GM10266 (cell line): ENCODE data around the gene CFAP61.
"Not testable (repeated sequence)": the region's sequence is repeated elsewhere in the genome, so short reads cannot be mapped to it uniquely, and the experiment has no call there.

Experiments
- DNase-seq: peaks from one replicate; pipeline ENCODE4 v3.0.0; 2012; ENCODE audit errors: extremely low spot score
- CTCF ChIP-seq: IDR thresholded peaks from 2 replicates; pipeline ENCODE4 v1.5.1; 2012; ENCODE audit warnings: mild to moderate bottlenecking, low read depth; ENCODE audit not compliant: control insufficient read depth, insufficient read depth; ENCODE audit errors: missing control alignments

CFAP61 gene

GRCh38 chr20:20338133-20338730 is 285.9 kb downstream of the CFAP61 start:
- TF ChIP-seq CTCF, result no peak
- no peak for DNase-seq

- TF ChIP-seq CTCF, result no peak
These were observed 288.1 kb downstream of the CFAP61 start for GRCh38 chr20:20340443-20340842.

GRCh38 chr20:20341371-20341770 is 289.0 kb downstream of the CFAP61 start:
- no peak for DNase-seq
- no peak for TF ChIP-seq CTCF

More at GRCh38 chr20:20340443-20340842, 288.1 kb downstream of the CFAP61 start:
- DNase-seq, result no peak

GRCh38 chr20:20342066-20342465 is 289.7 kb downstream of the CFAP61 start:
- no peak for TF ChIP-seq CTCF
- no peak for DNase-seq

GRCh38 chr20:20343932-20344331 is 291.6 kb downstream of the CFAP61 start:
- no peak for TF ChIP-seq CTCF
- no peak for DNase-seq

GRCh38 chr20:20344476-20344875 is 292.1 kb downstream of the CFAP61 start:
- DNase-seq, result no peak
- TF ChIP-seq CTCF, result no peak

- TF ChIP-seq CTCF, result no peak
- no peak for DNase-seq
These were observed 301.2 kb downstream of the CFAP61 start for GRCh38 chr20:20353576-20353975.

GRCh38 chr20:20355503-20355902 is 303.2 kb downstream of the CFAP61 start:
- DNase-seq, result not testable (repeated sequence)
